Uterus (tissue), 2 donors: ENCODE data around the gene CLPTM1L.
"Not testable (repeated sequence)": the region's sequence is repeated elsewhere in the genome, so short reads cannot be mapped to it uniquely, and the experiment has no call there.

Source experiments
- POLR2A ChIP-seq, 2 donors: fragments of 450-650 bp; IDR thresholded peaks; one replicate each; pipeline ENCODE4 v1.6.1; 2016; ENCODE audit warnings: antibody characterized with exemption in 2 of 2, mild to moderate bottlenecking in 1 of 2, moderate library complexity in 1 of 2
- TF ChIP-seq, protein P1 (sequence below), 4 experiments: fragments of 200-600 bp in 2 of 4; fragments of 450-650 bp in 2 of 4; sonication (generic) in 2 of 4; IDR thresholded peaks; one replicate each; pipeline ENCODE4 v1.5.1; 2016 to 2019; ENCODE audit warnings: antibody characterized with exemption in 4 of 4, mild to moderate bottlenecking in 2 of 4, moderate library complexity in 1 of 4

DNA sequence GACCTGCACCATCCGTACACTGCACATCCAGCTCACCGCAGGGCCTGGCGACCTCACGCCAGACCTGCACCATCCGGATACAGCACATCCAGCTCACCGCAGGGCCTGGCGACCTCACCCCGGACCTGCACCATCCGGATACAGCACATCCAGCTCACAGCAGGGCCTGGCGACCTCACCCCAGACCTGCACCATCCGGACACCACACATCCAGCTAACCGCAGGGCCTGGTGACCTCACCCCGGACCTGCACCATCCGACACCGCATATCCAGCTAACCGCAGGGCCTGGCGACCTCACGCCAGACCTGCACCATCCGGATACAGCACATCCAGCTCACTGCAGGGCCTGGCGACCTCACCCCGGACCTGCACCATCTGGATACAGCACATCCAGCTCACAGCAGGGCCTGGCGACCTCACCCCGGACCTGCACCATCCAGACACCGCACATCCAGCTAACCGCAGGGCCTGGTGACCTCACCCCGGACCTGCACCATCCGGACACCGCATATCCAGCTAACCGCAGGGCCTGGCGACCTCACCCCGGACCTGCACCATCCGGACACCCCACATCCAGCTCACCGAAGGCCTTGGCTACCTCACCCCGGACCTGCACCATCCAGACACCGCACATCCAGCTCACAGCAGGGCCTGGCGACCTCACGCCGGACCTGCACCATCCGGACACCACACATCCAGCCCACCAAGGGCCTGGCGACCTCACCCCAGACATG is 61.7 kb downstream of the CLPTM1L start:
- TF ChIP-seq, protein P1, sequence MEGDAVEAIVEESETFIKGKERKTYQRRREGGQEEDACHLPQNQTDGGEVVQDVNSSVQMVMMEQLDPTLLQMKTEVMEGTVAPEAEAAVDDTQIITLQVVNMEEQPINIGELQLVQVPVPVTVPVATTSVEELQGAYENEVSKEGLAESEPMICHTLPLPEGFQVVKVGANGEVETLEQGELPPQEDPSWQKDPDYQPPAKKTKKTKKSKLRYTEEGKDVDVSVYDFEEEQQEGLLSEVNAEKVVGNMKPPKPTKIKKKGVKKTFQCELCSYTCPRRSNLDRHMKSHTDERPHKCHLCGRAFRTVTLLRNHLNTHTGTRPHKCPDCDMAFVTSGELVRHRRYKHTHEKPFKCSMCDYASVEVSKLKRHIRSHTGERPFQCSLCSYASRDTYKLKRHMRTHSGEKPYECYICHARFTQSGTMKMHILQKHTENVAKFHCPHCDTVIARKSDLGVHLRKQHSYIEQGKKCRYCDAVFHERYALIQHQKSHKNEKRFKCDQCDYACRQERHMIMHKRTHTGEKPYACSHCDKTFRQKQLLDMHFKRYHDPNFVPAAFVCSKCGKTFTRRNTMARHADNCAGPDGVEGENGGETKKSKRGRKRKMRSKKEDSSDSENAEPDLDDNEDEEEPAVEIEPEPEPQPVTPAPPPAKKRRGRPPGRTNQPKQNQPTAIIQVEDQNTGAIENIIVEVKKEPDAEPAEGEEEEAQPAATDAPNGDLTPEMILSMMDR (IDR thresholded peaks at IDR 0.05), result not testable (repeated sequence)
- not testable (repeated sequence) for TF ChIP-seq POLR2A (IDR thresholded peaks at IDR 0.05)
